Adrenal gland (tissue), 12 donors: ENCODE measurements around the gene LYRM7. TPM values are rescaled to one million over a fixed set of nuclear protein-coding genes. Genes with fewer than 3 reads are reported as not detected.
"Not testable (repeated sequence)": the region's sequence is repeated elsewhere in the genome, so short reads cannot be mapped to it uniquely, and the experiment has no call there.

ENCODE experiments used
- DNase-seq, 7 donors: peaks; one replicate each; pipeline ENCODE4 v3.0.0-alpha.2; 2019 to 2020
- H3K27ac ChIP-seq, 5 donors: fragments of 200-600 bp; sonication (generic) in 4 of 5; 1 replicate in 3 of 5; 2 replicates in 2 of 5; pipeline versions ENCODE4 v1.5.1 to v1.8.0; 2016 to 2020; ENCODE audit warnings: mild to moderate bottlenecking in 1 of 5
- H3K27me3 ChIP-seq: fragments of 200-600 bp; 2 replicates; pipeline ENCODE4 v1.8.0; 2021
- H3K36me3 ChIP-seq, 2 donors: fragments of 200-600 bp; replicated peaks in 1 of 2; 1 replicate in 1 of 2; 2 replicates in 1 of 2; pipeline versions ENCODE4 v1.5.1 to v1.8.0; 2018 to 2022
- H3K4me1 ChIP-seq, 2 donors: fragments of 200-600 bp; replicated peaks in 1 of 2; 1 replicate in 1 of 2; 2 replicates in 1 of 2; pipeline versions ENCODE4 v1.5.1 to v1.8.0; 2018 to 2021
- H3K4me3 ChIP-seq, 4 donors: fragments of 200-600 bp; sonication (generic) in 3 of 4; one replicate each; pipeline ENCODE4 v1.5.1; 2016 to 2018
- H3K9me3 ChIP-seq, 3 donors: fragments of 200-600 bp; sonication (generic) in 1 of 3; replicated peaks in 1 of 3; 1 replicate in 2 of 3; 2 replicates in 1 of 3; pipeline versions ENCODE4 v1.5.1 to v1.8.0; 2016 to 2021
- CTCF ChIP-seq, 6 experiments: fragments of 450-650 bp in 4 of 6; fragments of 200-600 bp in 2 of 6; sonication (generic) in 1 of 6; IDR thresholded peaks; 1 replicate in 5 of 6; 2 replicates in 1 of 6; pipeline versions ENCODE4 v1.5.1 to v1.8.0; 2016 to 2021; ENCODE audit warnings: antibody characterized with exemption in 6 of 6, mild to moderate bottlenecking in 2 of 6, moderate library complexity in 1 of 6
- POLR2A ChIP-seq, 2 donors: fragments of 450-650 bp; IDR thresholded peaks; one replicate each; pipeline ENCODE4 v1.6.1; 2017; ENCODE audit warnings: antibody characterized with exemption in 2 of 2, mild to moderate bottlenecking in 2 of 2, moderate library complexity in 1 of 2
- WGBS, 4 donors: extraction: QIAGEN DNeasy Blood & Tissue Kit in 2 of 4; methylation state at CpG; one replicate each; pipeline versions ENCODE4 v1.1.5 to v1.1.7; 2013 to 2017; 5-methylcytosine and 5-hydroxymethylcytosine counted together
- intact Hi-C, 2 donors: fragments of 100-400 bp; cut with DNase I; formaldehyde crosslinking; loops; one replicate each; pipeline versions ENCODE4 v1.14.1 to v1.15.0; 2022 to 2023
- polyA plus RNA-seq, 3 donors: library from polyadenylated mRNA; stranded (reverse); fragments of 200-250 nt in 2 of 3; fragments of 350-450 nt in 1 of 3; fragmentation: Illumina TruSeq in 1 of 3; extraction: RNeasy Lipid Tissue Mini Kit (QIAGEN cat#74804) in 1 of 3; gene quantifications; one replicate each; pipeline ENCODE4 v1.2.3, GENCODE V29; 2013 to 2014
- total RNA-seq, 9 donors: library from RNA; depleted of rRNA in 4 of 9; stranded (reverse); fragments of >200 nt in 4 of 9; fragments of 120-200 nt in 1 of 9; fragmentation: NEBNext Ultra II Directional in 1 of 9; extraction: Animal tissue kit (Norgen Biotek cat#: 25700) in 1 of 9; gene quantifications; one replicate each; pipeline versions ENCODE4 v1.1.0 to v1.2.4, GENCODE V29; 2013 to 2023
- donor health status: healthy with polysubstance abuse.
- donor health status: Bipolar disorder and iron deficiency.
- donor health status: DM: yes; HTN: yes; CAD: no.
- donor health status: DM: no; HTN: no; CAD: no.
- donor health status: DM: no; HTN: no; CAD: no.
- donor health status: DM: yes; HTN: yes; CAD: no.

LYRM7 gene
- total and polyA plus RNA-seq, 12 donors: 2.0 to 14.5 (median 10.6) TPM

- intact Hi-C loops: no loop called here
- DNase-seq: no peak
- no peaks in the 10 kb centered on the region for H3K9me3 ChIP-seq
- no peak overlapping the region for H3K4me3 ChIP-seq
- H3K27me3 ChIP-seq: no peaks in the 10 kb centered on the region
- TF ChIP-seq CTCF (IDR thresholded peaks at IDR 0.05): no peak
- no peak for TF ChIP-seq POLR2A (IDR thresholded peaks at IDR 0.05)
- H3K36me3 ChIP-seq: no peaks in the 10 kb centered on the region
- 85 to 95% (median 89%) methylated on average over 4 of the region's 4 CpGs for WGBS, 4 donors
- H3K27ac ChIP-seq: no peak overlapping the region
- no peaks in the 10 kb centered on the region for H3K4me1 ChIP-seq
These were observed 75.8 kb downstream of the LYRM7 start for GRCh38 chr5:131246504-131246903.

GRCh38 chr5:131250751-131251475 lies 80.2 kb downstream of the LYRM7 start:
- Histone ChIP-seq H3K4me1 (no peaks in the 10 kb centered on the region), H3K27ac (no peak overlapping the region), H3K36me3 (no peaks in the 10 kb centered on the region), H3K27me3 (no peaks in the 10 kb centered on the region), H3K9me3 (no peaks in the 10 kb centered on the region), H3K4me3 (no peak overlapping the region)
- WGBS, 4 donors: 77 to 83% (median 79%) methylated on average over 3 of the region's 3 CpGs
- no peak for DNase-seq
- TF ChIP-seq POLR2A (IDR thresholded peaks at IDR 0.05) (no peak), CTCF (IDR thresholded peaks at IDR 0.05) (no peak)
- intact Hi-C loops: loop anchor here (10.0 kb wide), 1 partner anchor 86 kb away; the partner anchor contains the start of gene HINT1 (in 2 of the 2)

- Histone ChIP-seq H3K4me1 (no peaks in the 10 kb centered on the region), H3K27ac (peak overlapping the region in 4 of 5 donors; percentile 16 to 72 (median 44)), H3K4me3 (no peak overlapping the region), H3K9me3 (no peaks in the 10 kb centered on the region), H3K36me3 (no peaks in the 10 kb centered on the region), H3K27me3 (no peaks in the 10 kb centered on the region)
- 60 to 68% (median 62%) methylated on average over 6 of the region's 6 CpGs for WGBS, 4 donors
- intact Hi-C loops: loop anchor here (10.0 kb wide), 1 partner anchor 88 kb away; the partner anchor contains the start of gene HINT1 (in 2 of the 2)
- DNase-seq: peak; percentile 41 to 77 (median 55)
- no peak for TF ChIP-seq CTCF (IDR thresholded peaks at IDR 0.05)
- peak in 1 of 2 donors; percentile 22 for TF ChIP-seq POLR2A (IDR thresholded peaks at IDR 0.05)
These were observed 82.1 kb downstream of the LYRM7 start for GRCh38 chr5:131252824-131253171.

- intact Hi-C loops: loop anchor here (10.0 kb wide), 1 partner anchor 89 kb away; the partner anchor contains the start of gene HINT1 (in 2 of the 2)
- not testable (repeated sequence) for H3K4me1 ChIP-seq, H3K27me3 ChIP-seq, H3K36me3 ChIP-seq, DNase-seq, H3K9me3 ChIP-seq, H3K27ac ChIP-seq, H3K4me3 ChIP-seq
- 81 to 88% (median 86%) methylated on average over 10 of the region's 10 CpGs for WGBS, 4 donors
These were observed 83.3 kb downstream of the LYRM7 start for GRCh38 chr5:131254025-131254424.

- H3K4me3 ChIP-seq: no peak overlapping the region
- intact Hi-C loops: loop anchor here (10.0 kb wide), 1 partner anchor 90 kb away; the partner anchor contains the start of gene HINT1 (in 2 of the 2)
- 77 to 85% (median 83%) methylated on average over 2 of the region's 2 CpGs for WGBS, 4 donors
These were observed 84.0 kb downstream of the LYRM7 start for GRCh38 chr5:131254741-131255140.

More at GRCh38 chr5:131254741-131255140, 84.0 kb downstream of the LYRM7 start:
- Histone ChIP-seq H3K27me3 (no peaks in the 10 kb centered on the region), H3K36me3 (no peaks in the 10 kb centered on the region), H3K27ac (no peak overlapping the region), H3K9me3 (no peaks in the 10 kb centered on the region), H3K4me1 (no peaks in the 10 kb centered on the region)
- TF ChIP-seq POLR2A (IDR thresholded peaks at IDR 0.05): no peak
- no peak for TF ChIP-seq CTCF (IDR thresholded peaks at IDR 0.05)
- no peak for DNase-seq
